GM19240 (cell line): Measurements from ENCODE around the gene COL23A1.

ENCODE experiments used
- DNase-seq: peaks from one replicate; pipeline ENCODE4 v3.0.0; 2011; ENCODE audit warnings: low spot score; ENCODE audit not compliant: insufficient read length

COL23A1 gene

DNA sequence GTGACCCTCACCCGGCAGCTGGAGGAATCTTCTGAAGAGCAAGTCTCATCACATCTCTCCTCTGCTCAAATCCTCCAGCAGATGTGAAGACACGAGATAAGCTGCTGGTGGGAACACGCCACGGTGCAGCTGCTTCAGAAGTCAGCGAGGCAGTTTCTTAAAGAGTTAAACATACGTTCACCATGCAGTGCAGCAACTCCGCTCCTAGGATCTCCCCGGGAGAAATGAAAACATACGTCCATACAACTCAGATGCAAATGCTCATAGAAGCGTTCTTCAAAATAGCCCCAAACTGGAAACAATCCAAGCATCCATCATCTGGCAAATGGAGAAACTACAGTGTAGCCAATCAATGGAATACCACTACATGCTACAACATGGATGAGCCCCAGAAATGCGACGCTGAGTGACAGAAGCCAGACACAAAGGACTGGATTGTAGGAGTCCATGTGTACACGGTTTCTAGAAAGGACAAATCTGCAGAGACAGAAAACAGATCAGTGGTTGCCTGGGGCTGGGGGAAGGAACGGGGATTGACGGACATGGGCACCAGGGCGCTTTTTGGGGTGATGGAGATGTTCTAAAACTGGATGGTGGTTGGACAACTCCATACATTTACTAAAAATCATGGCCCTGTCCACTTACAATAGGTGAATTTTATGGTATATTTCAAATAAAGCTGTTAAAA is 150.6 kb downstream of the COL23A1 start:
- no peak for DNase-seq

DNA sequence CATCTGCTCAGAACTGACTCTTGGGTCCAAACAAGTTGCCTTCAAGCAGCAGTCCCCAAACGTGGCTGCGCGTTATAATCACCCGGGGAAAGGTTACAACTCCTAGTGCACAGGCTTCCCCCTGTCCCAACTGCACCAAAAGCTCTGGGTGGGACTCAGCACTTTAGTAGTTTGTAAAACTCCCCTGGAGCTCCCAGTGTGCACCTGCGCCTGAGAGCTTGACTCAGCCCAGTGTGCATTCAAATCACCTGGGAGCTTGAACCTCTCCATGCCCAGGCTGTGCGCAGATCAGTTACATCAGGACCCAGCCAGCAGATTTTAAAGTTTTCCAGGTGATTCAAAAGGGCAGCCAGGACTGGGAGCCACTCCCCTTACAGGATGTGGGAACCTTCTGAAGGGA is 151.4 kb downstream of the COL23A1 start:
- no peak for DNase-seq

DNA sequence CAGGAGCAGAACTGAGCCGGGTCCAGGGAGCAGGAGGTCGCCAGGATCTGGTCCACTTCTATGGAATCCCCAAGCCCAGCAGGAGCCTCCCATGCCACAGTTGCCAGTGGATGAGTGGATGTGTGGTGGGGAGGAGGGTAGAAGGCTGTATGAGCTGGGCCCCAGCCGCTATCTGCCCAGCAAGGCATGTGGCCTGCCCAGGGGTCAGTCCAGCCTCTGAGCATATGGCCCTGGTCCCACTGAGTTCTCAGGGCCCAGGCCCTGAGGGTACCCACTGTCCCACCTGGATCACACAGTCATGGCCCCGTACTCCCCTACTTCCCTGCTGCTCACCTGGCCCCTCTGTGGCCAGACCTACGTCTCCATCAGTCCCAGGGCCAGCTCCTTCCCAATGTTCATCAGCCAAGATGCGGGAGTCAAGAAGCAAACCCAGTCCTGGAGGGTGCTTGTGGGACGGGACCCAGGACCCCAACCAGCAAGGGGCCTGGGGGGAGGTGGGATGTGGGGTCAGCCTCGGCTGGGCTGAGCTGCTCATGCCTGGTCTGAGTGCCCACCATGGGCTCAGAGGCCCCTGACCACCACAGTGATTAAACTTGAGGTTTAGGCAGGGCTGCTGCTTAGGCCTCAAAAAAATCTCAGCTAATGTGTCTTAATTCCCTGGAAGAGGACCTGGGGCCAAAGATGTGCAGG is 152.7 kb downstream of the COL23A1 start:
- no peak for DNase-seq

DNA sequence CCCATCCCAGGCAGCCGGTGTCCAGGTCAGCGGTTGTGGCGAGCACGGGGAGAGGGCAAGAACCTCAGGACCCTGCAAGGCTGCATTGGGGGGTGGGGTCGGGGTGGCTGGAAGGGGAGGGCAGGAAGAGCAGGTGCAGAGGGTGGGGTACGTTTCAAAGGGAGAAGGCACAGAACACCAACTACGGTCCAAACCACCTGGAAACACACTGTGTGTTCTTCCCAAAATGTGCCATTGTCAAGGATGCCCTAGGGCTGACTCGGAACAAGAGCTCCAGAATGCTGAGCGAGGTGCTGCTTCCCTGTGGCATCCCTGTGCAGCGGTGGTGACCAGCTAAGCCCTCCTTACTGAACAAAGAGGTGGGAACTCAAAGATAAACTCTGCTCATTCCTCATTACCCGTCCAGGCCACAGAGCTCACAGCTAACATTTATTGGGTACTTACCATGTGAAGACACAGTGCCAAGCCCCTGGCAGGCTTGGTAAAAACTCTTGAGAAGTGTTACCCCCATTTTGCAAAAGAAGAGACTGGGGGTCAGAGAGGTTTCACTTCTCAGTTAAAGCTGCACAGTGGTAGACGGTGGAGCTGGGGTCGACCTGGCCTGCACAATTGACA is 153.8 kb downstream of the COL23A1 start:
- DNase-seq = no peak

DNA sequence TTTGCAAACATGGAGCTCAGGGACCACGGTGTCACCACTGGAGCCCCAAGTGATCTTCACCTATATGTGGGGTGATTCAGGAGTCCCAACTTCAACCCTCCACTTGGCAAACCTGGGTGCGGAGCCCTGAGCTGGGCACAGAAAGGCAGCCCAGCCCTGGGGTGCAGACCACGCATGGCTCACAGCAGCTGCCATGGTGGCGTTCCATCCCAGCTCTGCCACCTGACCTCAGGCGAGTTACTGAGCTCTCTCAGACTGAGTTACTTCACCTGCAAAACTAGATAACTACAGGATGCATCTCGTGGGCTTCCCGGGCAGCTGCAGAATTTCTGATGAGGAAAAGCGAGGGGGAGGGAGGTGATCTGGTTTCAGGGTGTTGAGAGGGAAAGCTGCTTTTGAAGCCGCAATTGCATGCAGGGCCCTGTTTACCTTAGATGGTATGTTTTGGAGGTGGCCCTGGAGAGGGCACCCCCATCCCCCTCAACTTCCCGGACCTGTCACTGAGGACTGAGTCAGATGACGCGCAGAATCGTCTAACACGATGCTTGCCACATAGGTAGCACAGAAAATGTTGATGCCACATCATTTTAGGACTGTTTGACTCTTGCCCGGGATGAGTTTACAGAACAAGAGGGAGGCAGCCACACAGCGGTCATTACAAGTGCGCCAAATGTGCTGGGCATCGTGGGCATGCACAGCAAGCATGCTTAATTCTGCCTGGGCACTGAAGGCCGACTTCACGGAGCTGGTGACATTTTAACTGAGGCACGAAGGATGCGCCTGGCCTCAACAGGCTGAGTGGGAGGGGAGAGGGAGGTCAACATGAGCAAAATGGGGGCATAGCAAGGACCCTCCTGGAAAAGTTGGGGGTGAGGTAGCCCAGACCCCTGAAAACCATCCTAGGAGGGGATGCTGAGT is 154.6 kb downstream of the COL23A1 start:
- no peak for DNase-seq

DNA sequence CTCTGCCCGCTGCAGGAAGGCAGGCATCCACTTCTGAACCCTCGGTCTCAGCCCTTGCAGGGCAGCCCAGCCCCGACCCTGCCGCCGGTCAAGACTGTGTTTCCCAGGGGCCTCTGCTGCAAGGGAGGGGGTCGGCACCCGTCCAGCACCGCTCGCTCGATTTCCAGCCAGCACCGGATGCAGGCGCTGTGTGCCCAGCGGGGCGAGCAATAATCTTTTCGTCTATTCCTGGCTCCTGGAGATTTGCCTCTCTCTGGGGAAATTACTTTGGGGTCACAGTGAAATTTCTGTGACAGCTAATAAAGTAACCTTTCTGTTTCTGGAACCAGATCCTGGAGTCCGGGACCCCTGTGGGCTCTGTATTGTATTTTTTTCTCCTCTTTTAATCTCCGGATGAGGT is 155.3 kb downstream of the COL23A1 start:
- no peak for DNase-seq

DNA sequence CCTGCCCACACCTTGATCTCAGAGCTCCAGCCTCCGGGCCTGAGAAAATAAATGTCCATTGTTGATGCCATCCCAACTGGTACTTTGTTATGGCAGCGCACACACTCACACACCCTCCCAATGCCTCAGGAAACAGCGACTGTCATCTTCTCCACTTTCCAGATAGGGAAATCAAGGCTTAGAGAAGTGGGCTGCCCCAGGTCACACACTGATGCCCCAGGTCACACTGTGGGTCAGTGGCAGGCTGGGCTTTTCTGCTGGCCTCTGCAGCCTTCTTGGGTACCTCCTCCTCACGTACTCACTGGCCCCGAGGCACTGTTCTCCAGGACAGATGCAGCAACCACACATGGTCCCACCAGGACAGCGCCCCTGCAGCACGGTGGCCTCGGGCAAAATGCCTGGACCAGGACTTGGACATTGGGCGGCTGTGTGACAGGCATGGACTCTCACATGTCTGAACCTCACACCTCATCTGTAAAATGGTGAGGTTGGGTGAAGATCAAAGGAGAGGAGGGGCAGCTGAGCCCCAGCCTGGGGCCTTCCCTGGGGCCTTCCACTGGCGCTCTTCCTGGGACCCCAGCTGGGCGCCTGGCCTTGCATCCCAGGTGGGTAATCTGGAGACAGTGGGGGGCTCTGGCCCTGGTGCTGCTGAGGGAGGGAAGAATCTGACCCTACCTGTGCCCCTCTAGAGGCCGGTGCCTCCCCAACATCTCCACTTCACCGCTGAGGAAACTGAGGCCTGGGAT is 156.0 kb downstream of the COL23A1 start:
- no peak for DNase-seq

DNA sequence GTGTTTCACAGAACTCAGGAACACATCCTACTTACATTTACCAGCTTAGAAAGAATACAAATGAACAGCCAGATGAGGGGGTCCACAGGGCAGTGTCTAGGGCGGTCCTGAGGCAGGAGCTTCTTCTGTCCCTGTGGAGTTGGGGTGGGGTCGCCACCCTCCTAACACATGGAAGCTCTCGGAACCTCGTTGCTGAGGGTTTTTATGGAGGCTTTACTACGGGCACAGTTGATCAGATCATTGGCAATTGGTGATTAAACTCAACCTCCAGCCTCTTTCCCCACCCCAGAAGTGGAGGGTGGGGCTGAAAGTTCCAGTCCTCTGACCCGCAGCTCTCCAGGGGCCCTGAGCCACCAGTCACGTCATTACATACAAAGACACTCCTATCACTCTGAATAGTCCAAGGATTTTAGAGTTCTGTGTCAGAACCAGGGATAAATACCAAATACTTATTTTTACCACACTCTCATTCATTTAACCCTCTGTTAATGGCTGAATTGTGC is 156.9 kb downstream of the COL23A1 start:
- no peak for DNase-seq

DNA sequence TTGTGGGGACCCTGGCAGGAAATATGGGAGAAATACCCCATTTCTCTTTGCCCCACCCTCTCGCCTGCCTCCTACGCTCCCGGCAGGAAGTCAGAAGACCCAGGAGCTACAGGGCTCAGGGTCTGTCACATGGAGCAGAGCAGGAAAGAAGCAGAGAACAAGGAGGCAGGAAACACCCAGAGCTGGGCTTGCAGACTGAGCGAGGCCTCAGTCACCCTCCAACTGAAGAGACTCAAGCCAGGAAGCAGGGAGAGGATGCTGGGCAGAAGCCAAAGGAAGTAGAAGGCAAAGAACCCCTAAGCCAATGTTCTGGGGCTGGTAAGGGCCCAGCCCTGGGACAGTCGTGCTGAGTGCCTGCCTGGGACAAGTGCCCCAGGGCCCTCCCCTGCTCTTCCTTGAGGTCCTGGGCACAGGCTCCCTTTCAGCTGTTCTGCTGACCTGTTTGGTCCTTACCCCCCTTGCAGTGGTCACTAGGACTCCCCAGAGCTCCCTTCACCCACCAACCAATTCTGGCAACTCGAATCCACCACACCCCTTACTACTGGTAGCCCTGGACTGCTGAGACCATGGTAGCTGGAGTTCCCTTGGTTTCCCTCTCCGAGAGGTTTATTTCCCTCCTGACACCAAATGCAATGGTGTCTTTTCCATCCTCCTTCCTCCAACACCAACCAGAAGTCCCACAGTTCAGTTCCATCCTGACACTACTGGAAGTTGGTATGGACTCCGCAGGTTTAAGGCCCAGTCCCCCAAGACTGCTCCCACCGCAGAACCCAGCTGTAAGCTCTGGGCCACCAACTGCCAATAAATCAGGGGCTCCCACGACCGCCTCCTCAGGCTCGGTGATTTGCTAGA is 157.5 kb downstream of the COL23A1 start:
- DNase-seq = no peak

DNA sequence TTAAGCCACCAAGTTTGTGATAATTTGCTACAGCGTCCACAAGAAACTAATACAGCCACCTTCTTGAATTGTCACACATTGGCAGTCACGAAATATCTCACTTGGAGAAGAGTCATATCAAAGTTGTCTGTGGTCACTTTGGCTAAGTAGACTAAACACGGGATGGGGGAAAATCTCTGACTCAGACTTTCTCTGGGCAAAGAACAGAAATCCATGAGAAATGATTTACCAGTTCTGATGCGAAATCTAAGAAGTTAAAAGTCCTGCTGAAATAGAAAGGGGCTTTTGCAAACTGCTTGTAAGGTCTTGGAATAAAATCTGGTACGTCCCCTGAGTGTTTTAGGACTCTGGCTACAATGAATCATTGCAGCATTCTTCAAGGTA is 158.4 kb downstream of the COL23A1 start:
- no peak for DNase-seq

DNA sequence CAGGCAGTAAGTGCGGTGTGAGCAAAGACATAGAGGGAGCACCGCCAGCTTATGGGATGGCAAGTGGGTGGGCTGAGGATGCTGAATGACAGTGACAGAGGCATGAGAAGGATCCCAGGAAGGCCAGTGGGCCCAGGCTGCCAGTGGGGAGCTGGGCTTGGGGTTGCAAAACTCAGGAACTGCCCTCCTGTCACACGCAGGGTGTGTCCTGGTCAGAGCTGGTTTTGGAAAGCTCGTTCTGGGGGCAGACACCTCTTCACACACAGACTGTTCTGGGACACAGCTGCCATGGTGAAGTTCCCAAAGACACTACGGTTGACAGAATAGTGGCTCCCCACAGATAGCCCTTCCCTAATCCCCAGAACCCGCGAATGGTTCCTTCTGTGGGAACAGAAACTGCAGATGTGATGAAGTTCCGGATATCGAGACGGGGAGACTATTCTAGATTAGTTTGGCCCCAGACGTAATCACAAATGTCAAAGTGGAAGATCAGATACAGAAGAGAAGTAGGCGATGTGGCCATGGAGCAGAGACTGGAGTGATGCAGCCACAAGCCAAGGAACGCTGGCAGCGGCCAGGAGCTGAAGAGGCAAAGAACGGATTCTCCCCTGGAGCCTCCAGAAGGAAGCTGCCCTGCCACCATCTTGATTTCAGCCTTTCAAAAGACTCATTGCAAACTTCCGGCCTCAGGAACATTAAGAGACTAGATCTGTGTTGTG is 159.0 kb downstream of the COL23A1 start:
- no peak for DNase-seq

DNA sequence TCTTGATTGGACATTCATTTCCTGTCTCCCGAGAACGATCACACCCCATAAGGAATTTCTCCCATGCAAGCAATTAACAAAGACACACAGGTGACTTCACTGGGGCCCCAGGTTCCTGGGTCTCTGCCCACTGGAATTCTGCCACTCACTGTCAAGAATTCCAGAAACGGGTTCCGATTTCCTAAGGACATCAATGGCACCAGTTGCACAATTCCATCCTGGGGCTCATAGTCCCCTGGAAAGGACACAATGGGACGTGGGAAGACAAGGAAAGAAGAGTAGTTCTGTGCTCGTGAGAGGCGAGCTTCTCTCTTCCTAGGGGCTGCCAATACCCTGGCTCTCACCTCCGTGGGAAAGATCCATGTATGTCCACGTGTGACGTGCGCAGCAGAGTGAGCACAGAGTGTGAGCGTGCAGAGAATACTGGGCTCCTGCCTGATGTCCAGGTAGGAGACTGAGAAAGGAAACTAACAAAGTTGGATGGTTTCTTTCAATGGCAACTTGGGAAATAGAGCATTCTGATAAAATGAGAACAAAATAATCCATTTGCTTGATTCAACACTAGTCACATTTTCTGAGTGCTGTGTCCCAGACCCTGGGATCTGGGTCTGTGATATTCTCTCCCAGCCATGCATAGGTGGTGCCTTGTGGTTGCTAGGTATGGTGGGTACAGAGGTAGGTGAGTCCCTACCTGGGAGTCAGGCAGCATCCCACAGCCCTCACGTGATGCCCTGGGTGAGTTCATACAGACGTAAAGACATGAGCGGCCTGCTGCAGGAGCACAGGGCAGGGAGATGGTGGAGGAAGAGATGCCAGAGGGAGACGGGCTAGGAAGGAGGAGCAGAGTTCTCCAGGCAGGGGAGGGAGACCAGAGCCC is 159.8 kb downstream of the COL23A1 start:
- no peak for DNase-seq

DNA sequence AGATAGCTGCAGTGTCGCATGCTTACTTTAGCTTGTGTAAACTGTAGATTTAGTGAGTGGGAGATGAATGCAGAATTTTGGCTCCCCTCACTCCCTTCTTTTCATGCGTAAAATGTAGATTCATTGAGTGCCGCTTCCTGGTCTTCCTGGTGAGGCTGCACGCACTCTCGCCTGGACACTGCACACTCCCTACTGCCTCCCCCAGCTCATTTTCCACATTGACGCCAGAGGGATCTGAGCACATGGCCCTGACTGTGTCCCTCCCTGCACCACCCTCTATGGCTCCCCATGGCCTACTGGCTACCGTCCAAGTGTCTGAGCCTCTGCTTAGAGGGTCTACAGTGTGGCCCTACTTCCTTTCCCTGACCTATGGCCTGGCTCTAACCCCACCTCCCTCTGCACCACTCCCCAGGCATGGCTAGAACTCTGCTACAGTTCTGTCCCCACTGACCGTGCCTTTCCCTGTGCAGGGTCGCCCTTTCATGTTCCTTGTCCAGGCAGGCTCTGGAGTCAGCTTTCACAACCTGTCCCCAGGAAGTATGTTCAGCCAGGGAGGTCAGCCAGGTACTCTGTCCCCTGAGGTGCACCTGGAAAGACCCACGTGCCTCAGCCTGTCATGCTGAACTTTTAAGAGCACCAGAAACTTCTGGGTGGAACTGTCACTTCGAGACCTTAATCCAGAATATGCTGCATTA is 160.6 kb downstream of the COL23A1 start:
- DNase-seq = no peak

DNA sequence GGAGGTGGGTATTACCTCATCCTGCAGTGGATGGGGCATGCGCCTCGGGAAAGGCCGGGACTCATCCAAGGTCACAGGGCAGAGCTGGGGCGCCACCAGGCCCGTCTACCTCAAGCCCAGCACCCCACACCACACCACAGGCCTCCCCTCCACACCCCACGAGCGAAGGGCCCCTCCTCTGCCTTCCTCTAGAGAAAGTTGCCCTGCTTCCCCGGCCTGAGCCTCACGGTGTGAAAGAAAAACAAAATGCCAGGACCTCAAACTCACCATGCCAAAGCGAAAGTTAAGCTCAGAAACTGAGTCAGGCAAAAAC is 161.1 kb downstream of the COL23A1 start:
- DNase-seq = no peak

DNA sequence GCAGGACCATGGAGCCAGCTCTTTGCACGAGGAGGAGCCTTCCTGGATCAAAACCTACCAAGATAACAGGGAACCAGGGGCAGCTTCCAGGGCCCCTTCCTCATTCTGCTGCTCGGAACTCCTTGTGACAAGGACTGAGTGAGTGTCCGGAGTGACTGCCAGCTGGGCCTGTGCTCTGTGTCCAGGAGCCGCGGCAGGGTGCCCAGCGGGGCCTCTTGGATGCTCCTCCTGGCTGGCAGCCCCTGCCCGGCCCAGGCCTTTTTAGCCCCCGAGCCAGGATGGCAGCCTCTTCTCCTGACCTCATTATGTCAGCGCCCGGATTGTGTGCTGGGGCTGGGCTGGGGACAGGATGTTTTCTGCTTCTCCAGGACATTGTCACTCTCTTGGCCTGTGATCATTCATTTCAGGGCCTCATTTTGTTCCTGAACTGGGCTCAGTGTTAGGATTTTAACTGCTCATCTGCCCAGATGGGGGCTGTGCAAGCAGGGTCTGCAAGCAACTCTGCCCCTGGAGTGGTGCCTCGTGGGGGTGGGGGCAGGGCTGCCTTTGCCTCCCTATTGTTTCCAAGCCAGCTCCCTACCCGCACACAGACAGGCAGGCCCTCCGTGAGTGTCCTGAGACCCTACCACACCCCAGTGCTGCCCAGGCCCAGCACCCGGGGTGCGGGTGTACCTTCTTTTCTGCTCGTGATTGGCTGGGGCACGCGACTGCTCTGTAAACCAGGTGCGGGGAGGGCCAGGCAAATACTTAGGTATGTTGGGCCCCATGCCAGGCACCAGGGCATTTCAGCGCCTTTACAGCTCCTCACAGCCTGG is 161.6 kb downstream of the COL23A1 start:
- DNase-seq = no peak

DNA sequence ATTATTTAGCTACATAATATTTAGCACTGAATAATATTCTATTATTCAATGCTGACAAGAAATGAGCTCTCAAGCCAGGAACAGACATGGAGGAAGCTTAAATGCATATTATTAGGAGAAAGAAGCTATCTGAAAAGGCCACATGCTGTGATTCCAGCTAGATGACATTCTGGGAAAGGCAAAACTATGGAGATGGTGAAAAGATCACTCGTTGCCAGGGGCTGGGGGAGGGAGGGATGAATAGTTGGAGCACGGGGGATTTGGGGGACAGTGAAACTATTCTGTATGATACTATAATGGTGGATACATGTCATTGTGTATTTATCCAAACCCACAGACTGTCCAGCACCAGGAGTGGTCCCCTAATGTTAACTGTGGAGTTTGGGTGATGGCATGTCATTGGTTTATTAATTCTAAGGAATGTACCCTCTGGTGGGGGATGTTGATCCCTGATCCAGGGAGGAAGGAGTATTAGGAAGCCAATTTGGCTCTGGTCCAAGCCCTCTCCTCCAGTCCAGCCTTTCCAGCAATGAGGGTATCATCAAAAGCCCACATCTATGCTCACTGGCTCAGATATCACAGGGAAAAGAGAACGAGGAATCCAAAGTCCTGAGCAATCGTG is 162.5 kb downstream of the COL23A1 start:
- no peak for DNase-seq
